Endothelial cell of umbilical vein (primary cell): ENCODE data around the gene FAM241B. TPM values are rescaled to one million over a fixed set of nuclear protein-coding genes. Genes with fewer than 3 reads are reported as not detected.

Experiments used
- BruUV-seq: library from RNA; stranded (reverse); fragments of 400-500 nt; replicated peaks from 2 replicates; lab custom pipeline; 2021; lab: Mats Ljungman, UMichigan
- CTCF ChIA-PET: fragments of 300-600, 350-600 bp; sonication (Branson Sonifier 250); formaldehyde crosslinking; loops from one replicate; lab custom pipeline; 2021; ENCODE audit warnings: antibody characterized with exemption, inconsistent platforms; lab: Charles Lee
- POLR2A ChIA-PET: fragments of 300-600, 350-600 bp; sonication (Branson Sonifier 250); formaldehyde crosslinking; loops from one replicate; lab custom pipeline; 2021; ENCODE audit warnings: antibody characterized with exemption, inconsistent platforms; lab: Charles Lee
- DNase-seq: peaks from one replicate; pipeline ENCODE4 v3.0.0-alpha.2; 2011; ENCODE audit warnings: low read depth, low spot score
- FAIRE-seq: peaks from 2 replicates; lab custom pipeline; 2011; peaks lifted over from hg19 to GRCh38; lab: Jason Lieb, UNC
- H2AFZ ChIP-seq: 2 replicates; pipeline ENCODE4 v1.6.0; 2012; ENCODE audit warnings: low read depth, low read length, control low read depth, inconsistent platforms
- H3K27ac ChIP-seq: 2 replicates; pipeline ENCODE4 v1.5.1; 2011; ENCODE audit warnings: low read depth, mild to moderate bottlenecking, control low read depth, low read length, moderate library complexity; ENCODE audit not compliant: insufficient read depth
- H3K27me3 ChIP-seq, 2 experiments: 2 replicates each; pipeline versions ENCODE4 v1.6.0 to v1.6.1; 2011; ENCODE audit warnings: low read length in 2 of 2, mixed read lengths in 1 of 2; ENCODE audit not compliant: control insufficient read depth in 2 of 2, insufficient read depth in 2 of 2
- H3K36me3 ChIP-seq, 2 experiments: 2 replicates in 1 of 2; 3 replicates in 1 of 2; pipeline ENCODE4 v1.5.1; 2011; ENCODE audit warnings: low read length in 2 of 2, mild to moderate bottlenecking in 1 of 2, moderate library complexity in 1 of 2; ENCODE audit not compliant: control insufficient read depth in 2 of 2, insufficient read depth in 2 of 2; ENCODE audit errors: extremely low read depth in 1 of 2
- H3K4me1 ChIP-seq: 3 replicates; pipeline ENCODE4 v1.5.1; 2011; ENCODE audit warnings: mild to moderate bottlenecking, low read length; ENCODE audit not compliant: control insufficient read depth, insufficient read depth; ENCODE audit errors: extremely low read depth
- H3K4me2 ChIP-seq: 2 replicates; pipeline ENCODE4 v1.6.1; 2011; ENCODE audit warnings: low read length, control low read depth, mixed read lengths; ENCODE audit not compliant: insufficient read depth
- H3K4me3 ChIP-seq, 3 experiments: fragments of 200-600 bp in 1 of 3; sonication (generic), shearing (Covaris generic) in 1 of 3; replicated peaks in 1 of 3; 2 replicates each; pipeline ENCODE4 v1.5.1; 2011 to 2016; ENCODE audit warnings: control low read depth in 3 of 3, low read length in 3 of 3, mild to moderate bottlenecking in 2 of 3, inconsistent platforms in 1 of 3, low read depth in 1 of 3, moderate library complexity in 1 of 3; ENCODE audit not compliant: insufficient read depth in 1 of 3
- H3K79me2 ChIP-seq: 2 replicates; pipeline ENCODE4 v1.6.0; 2012; ENCODE audit warnings: low read length, inconsistent platforms; ENCODE audit not compliant: control insufficient read depth, insufficient read depth
- H3K9ac ChIP-seq: replicated peaks from 2 replicates; pipeline ENCODE3; 2011; ENCODE audit warnings: low read length, control low read depth; ENCODE audit not compliant: insufficient read depth; ENCODE audit errors: extremely low read depth
- H3K9me1 ChIP-seq: replicated peaks from 3 replicates; pipeline ENCODE4 v1.6.0; 2011; ENCODE audit warnings: mild to moderate bottlenecking, low read length; ENCODE audit not compliant: control insufficient read depth, insufficient read depth; ENCODE audit errors: extremely low read depth
- H3K9me3 ChIP-seq: replicated peaks from 2 replicates; pipeline ENCODE4 v1.5.1; 2012; ENCODE audit warnings: low read length, inconsistent platforms; ENCODE audit not compliant: control insufficient read depth, insufficient read depth
- H4K20me1 ChIP-seq: replicated peaks from 2 replicates; pipeline ENCODE3; 2011; ENCODE audit warnings: mild to moderate bottlenecking, low read length; ENCODE audit not compliant: control insufficient read depth, insufficient read depth; ENCODE audit errors: extremely low read depth
- CTCF ChIP-seq, 2 donors: IDR thresholded peaks; 1 replicate in 1 of 2; 2 replicates in 1 of 2; pipeline ENCODE4 v1.5.1; 2011; ENCODE audit warnings: low read length in 2 of 2, mild to moderate bottlenecking in 2 of 2, moderate library complexity in 2 of 2, control low read depth in 1 of 2, inconsistent platforms in 1 of 2, low read depth in 1 of 2; ENCODE audit not compliant: insufficient read depth in 1 of 2; ENCODE audit errors: extremely low read depth in 1 of 2
- FOS ChIP-seq: IDR thresholded peaks from 2 replicates; pipeline ENCODE4 v1.6.1; 2011; ENCODE audit warnings: mild to moderate bottlenecking, low read length, moderate library complexity, borderline replicate concordance; ENCODE audit not compliant: insufficient read depth
- GATA2 ChIP-seq: IDR thresholded peaks from 2 replicates; pipeline ENCODE4 v1.7.0; 2011; ENCODE audit warnings: low read depth, mild to moderate bottlenecking, moderate library complexity, mixed read lengths, low read length; ENCODE audit not compliant: insufficient read length, insufficient read depth
- POLR2A ChIP-seq: IDR thresholded peaks from 2 replicates; pipeline ENCODE4 v1.6.1; 2012; ENCODE audit warnings: low read depth, mild to moderate bottlenecking, control low read depth, low read length
- POLR2AphosphoS5 ChIP-seq: IDR thresholded peaks from 2 replicates; pipeline ENCODE4 v1.6.1; 2012; ENCODE audit warnings: low read depth, mild to moderate bottlenecking, control low read depth, low read length, moderate library complexity; ENCODE audit not compliant: insufficient read depth
- dilution Hi-C: fragments of 300-500 bp; cut with MboI; formaldehyde crosslinking; loops from one replicate; pipeline ENCODE4 v1.15.0; 2019; ENCODE audit warnings: low sequenced_read_pairs; ENCODE audit not compliant: extremely low pct_ligation_motif_present
- intact Hi-C: fragments of 100-400 bp; cut with micrococcal nuclease; formaldehyde crosslinking; loops from one replicate; pipeline ENCODE4 v1.10.0; 2022
- polyA plus RNA-seq, 4 experiments: library from polyadenylated mRNA; depleted of rRNA in 3 of 4; stranded (reverse) in 3 of 4; unstranded in 1 of 4; fragments of >200 nt; gene quantifications; 2 replicates each; pipeline versions ENCODE4 v1.2.1 to v1.2.3, GENCODE V29; 2011 to 2012; ENCODE audit warnings: missing spikeins in 1 of 4
- total RNA-seq: library from RNA; stranded (reverse); gene quantifications from 2 replicates; pipeline ENCODE4 v1.2.3, GENCODE V29; 2021
- TF ChIP-seq, protein P1 (sequence below): IDR thresholded peaks from 2 replicates; pipeline ENCODE4 v1.6.1; 2011; ENCODE audit not compliant: insufficient read depth, insufficient read length

Gene FAM241B
- total and polyA plus RNA-seq, 2 donors (not counting 3 experiments of a cell fraction or from before 2014, with no cell fraction given) = 0.23 TPM; not detected in 1

DNA sequence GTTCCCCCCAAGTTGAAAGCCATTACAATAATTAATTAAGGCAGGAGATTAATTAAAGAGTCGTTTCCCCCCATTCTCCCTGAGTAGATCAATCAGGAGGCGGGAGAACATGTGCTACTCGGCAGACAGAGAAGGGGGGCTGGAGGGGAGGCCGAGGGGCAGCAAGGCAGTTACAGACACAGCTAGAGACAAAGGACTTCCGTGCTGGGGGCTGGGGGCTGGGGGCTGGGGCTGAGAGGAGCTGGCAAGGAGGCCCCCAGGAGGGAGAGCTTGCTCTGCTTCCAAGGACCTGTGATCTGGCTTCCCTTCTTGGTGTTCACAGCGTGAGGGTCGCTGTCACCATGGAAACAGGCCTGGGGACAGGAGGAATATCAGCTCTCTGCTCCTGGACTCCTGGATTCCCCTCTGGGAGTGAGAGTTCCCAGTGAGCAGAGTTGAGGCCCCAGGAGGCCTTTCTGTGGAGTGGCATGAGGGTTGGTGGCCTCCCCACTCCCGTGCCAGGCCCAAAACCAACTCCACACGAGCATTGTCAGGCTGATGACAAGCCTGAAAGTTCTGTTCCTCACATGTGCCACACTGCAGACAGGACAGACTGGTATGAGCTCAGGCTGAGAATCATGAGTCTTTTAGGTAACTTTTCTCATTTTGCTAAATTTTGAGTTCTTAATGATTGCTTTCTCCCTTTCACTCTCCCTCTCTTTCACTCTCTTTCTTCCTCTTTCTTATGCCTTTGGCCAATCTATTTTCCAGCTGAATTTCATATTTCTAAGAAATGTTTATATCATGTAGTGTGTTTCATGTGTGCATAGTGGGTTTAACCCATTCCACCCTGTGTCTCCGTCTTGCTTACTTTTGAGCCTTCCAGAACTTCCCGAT, 16.4 kb downstream of the FAM241B start:
- no TSS peak for BruUV-seq
- Histone ChIP-seq H4K20me1 (no peaks in the 10 kb centered on the region), H3K9me3 (no peaks in the 10 kb centered on the region), H3K79me2 (no peaks in the 10 kb centered on the region), H2AFZ (no peak overlapping the region), H3K4me3 (no peak overlapping the region), H3K4me2 (no peak overlapping the region), H3K9ac (no peak overlapping the region), H3K36me3 (no peaks in the 10 kb centered on the region), H3K4me1 (peaks cover 2% of the 10 kb centered on the region), H3K27ac (no peak overlapping the region), H3K27me3 (peaks cover 2 to 4% of the 10 kb centered on the region in 2 experiments), H3K9me1 (no peaks in the 10 kb centered on the region)
- FAIRE-seq (no peak), DNase-seq (no peak)
- ChIA-PET POLR2A (no interaction called here), CTCF (interaction anchor here (0.9 to 4.1 kb wide), 11 partner anchors 9 to 312 kb away, joined by 3 to 46 read pairs (median 6); no protein-coding TSS in a partner anchor)
- no peak for TF ChIP-seq GATA2
- intact Hi-C loops (loop anchor here (10.0 kb wide), 1 partner anchor 412 kb away; no protein-coding TSS in a partner anchor), dilution Hi-C loops (no loop called here)

- H2AFZ ChIP-seq = no peak overlapping the region
- no peak for DNase-seq
- no peaks in the 10 kb centered on the region for H3K9me3 ChIP-seq
- dilution Hi-C loops = no loop called here
- no peak overlapping the region for H3K9ac ChIP-seq
- TF ChIP-seq, protein P1, sequence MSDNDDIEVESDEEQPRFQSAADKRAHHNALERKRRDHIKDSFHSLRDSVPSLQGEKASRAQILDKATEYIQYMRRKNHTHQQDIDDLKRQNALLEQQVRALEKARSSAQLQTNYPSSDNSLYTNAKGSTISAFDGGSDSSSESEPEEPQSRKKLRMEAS = no peak
- TF ChIP-seq POLR2AphosphoS5 (no peak), CTCF (IDR thresholded peaks at IDR 0.05; ENCODE audit: extremely low read depth in 1 of 2, insufficient read depth in 1 of 2, low read depth in 1 of 2, low read length in 2 of 2) (no peak), FOS (no peak), POLR2A (no peak)
- H3K9me1 ChIP-seq = no peaks in the 10 kb centered on the region
- no peak overlapping the region for H3K27ac ChIP-seq
- BruUV-seq = no TSS peak
- H3K27me3 ChIP-seq = peaks cover 2 to 5% of the 10 kb centered on the region in 2 experiments
- no peak for FAIRE-seq
- no peaks in the 10 kb centered on the region for H3K36me3 ChIP-seq
- no peak overlapping the region for H3K4me2 ChIP-seq
- H3K79me2 ChIP-seq = no peaks in the 10 kb centered on the region
- no peaks in the 10 kb centered on the region for H4K20me1 ChIP-seq
- POLR2A ChIA-PET = no interaction called here
- CTCF ChIA-PET = interaction anchor here (0.9 to 4.1 kb wide), 7 partner anchors 10 to 311 kb away, joined by 3 to 46 read pairs (median 10); no protein-coding TSS in a partner anchor
- H3K4me1 ChIP-seq = peaks cover 2% of the 10 kb centered on the region
- intact Hi-C loops = loop anchor here (10.0 kb wide), 1 partner anchor 412 kb away; no protein-coding TSS in a partner anchor
- no peak overlapping the region for H3K4me3 ChIP-seq
These were observed 17.1 kb downstream of the FAM241B start for GRCh38 chr10:69647126-69647525.
